ENCODE data around the gene PALD1.

PALD1 gene

DNA sequence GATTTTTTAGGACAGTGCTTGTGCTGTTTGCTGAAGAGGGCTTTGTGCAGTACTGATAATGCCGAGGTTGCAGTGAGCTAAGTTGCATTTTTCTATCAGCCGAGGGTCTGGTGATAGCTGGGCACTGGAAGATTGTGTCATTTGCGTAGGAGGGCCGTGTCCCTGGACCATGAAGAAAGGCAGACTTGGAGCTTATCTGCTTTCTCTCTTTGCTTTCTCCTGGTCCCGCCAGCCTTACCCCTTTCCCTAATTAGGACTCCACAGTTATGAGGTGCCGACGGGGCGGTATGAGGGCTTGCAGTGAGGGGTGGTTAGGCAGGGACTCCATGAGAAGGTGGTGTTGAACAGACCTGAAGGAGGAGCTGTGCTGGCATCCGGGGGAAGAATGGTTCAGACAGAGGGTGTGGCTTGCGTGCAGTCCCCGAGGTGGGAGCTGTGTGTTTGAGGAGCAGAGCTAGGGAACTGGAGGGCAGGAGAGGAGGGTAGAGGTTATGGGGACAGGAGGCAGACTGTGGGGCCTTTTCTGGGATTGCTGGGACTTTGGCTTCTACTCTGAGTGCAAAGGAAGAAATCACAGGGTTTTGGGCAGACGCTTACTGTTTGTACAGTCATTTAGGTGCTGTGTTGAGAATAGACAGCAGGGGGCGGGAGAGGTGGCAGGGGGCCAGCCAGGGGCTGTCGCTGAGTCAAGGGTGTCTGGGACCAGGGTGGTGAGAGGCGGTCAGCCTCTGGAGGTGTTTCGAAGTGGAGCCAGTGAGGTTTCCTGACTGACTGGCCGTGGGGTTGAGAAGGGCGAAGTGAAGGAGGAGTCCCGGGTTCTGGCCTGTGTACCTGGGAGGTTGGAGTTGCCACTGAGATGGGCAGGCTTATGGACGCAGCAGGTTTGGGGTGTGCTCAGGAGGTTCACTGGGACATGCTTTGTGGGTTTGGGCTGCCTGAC, 80.6 kb downstream of the PALD1 start:
- DNase-seq, result no peak

- DNase-seq, result no peak
Measured at GRCh38 chr10:70559861-70560260, 81.3 kb downstream of the PALD1 start.

- no peak for DNase-seq
Measured at GRCh38 chr10:70560511-70560941, 82.0 kb downstream of the PALD1 start.

GRCh38 chr10:70561070-70561469, 82.5 kb downstream of the PALD1 start:
- no peak for DNase-seq

DNA sequence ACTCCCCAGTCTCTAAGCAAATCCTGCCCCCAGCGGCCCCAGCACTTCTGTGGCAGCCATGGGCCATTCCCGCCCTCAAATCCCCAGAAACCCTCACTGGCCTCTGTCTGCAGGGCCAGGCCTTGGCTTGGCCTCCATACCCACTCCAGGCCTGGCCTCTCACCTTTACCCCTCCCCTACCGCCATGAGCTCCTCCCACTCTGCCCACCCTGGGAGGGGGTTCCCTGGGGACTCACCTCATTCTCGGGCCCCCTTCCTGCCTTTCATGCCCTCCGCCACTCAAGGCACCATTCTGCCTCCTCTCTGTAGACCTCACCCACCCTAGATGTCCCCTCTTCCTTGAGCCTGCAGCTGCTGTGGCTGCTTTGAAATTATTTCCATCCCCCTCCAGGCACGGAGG, 83.0 kb downstream of the PALD1 start:
- DNase-seq, result no peak

- no peak for DNase-seq
Measured at GRCh38 chr10:70562036-70562755, 83.6 kb downstream of the PALD1 start.

DNA sequence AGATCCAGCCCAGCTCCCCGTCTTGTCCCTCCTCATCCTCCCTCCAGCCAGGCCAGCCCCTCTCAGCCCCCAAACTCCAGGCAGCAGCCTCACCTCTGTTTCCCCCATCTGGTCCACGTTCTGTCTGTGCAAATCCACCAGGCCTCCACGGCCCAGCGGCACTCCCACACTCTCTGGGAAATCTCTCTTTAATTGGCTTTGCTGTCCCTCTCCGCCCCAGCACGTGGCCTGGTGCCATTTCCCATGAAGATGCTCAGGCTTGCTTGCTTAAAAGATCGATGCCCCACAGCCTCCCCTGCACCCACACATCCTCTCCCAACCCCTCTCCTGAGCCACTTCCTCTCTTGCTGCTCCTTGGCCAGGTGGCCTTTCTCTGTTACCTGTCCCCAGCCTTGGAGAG, 84.7 kb downstream of the PALD1 start:
- no peak for DNase-seq

DNA sequence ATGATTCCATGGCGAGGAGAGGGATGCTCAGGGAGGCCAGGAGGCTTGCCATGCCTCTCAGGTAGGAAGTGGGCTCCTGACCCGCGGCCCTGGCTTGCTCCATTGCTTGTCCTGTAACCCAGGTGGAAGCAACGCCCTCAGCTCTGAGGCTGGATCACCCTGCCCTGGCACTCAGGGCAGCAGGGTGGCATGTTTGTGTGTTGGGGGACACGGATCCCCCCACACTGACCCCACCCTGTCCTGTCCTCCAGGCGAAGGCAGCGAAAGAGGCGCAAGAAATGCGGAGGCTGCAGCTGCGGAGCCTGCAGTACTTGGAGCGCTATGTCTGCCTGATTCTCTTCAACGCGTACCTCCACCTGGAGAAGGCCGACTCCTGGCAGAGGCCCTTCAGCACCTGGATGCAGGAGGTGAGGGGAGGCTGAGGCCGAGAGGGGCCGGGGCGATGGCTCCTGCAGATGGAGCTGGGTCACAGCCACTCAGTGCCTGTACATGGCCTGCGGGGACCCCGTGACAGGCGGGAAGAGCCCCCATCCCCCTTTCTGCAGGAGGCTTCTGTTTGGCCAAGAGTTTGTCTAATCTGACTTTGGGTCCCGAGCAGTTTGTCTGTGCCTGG, 85.7 kb downstream of the PALD1 start:
- DNase-seq, result no peak

DNA sequence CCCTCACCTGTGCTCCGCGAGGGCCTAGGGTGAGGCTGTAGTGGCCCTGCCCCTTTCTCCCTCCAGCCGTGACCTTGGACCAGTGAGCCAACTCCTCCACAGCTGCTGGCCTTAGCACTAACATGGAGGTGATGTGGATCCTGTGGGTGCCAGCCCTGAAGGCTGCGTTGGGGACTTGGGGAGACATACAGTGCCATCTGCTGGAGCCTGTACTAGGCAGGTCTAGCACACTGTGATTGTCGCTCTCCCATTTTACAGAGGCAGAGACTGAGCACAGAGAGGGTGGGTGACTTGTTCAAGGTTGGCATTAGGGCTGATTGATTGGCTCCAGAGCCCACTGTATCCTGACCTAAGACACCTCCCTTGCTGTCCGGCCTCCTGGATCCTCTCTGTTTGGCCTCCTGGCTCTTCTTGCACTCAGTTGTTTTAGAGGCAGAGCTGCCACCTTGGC, 86.4 kb downstream of the PALD1 start:
- DNase-seq, result no peak

- no peak for DNase-seq
Measured at GRCh38 chr10:70565556-70566514, 87.3 kb downstream of the PALD1 start.

DNA sequence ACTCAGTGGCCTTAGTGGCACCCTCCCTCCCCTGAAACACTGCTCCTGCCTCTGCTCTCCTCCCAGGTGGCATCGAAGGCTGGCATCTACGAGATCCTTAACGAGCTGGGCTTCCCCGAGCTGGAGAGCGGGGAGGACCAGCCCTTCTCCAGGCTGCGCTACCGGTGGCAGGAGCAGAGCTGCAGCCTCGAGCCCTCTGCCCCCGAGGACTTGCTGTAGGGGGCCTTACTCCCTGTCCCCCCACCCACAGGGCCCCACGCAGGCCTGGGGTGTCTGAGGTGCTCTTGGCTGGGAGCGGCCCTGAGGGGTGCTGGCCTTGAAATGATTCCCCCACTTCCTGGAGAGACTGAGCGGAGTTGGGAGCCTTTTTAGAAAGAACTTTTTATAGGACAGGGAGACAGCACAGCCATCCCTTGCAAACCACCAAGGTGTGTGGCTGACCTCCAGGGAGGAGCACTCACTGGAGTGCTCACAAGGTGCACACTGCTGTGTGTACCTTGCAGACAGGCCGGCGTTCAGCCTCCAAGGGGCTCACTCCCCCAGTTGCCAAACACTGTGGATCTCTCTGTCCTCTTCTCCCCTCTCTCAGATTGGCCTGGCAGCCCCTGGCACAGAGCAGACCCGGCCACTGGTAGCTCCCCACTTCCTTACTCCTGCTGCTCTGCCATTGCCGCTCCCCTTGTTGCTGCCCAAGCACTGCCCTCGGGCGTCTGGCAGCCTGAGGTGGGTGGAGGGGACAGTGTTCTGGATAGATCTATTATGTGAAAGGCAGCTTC, 88.1 kb downstream of the PALD1 start:
- no peak for DNase-seq

- no peak for DNase-seq
Measured at GRCh38 chr10:70567603-70568002, 89.0 kb downstream of the PALD1 start.

GRCh38 chr10:70568113-70568512, 89.5 kb downstream of the PALD1 start:
- no peak for DNase-seq

GRCh38 chr10:70568781-70569495, 90.4 kb downstream of the PALD1 start:
- no peak for DNase-seq

- no peak for DNase-seq
Measured at GRCh38 chr10:70571236-70571635, 92.7 kb downstream of the PALD1 start.

GRCh38 chr10:70571636-70572439, 93.3 kb downstream of the PALD1 start:
- no peak for DNase-seq

GRCh38 chr10:70573599-70574506, 95.3 kb downstream of the PALD1 start:
- DNase-seq, result no peak

DNA sequence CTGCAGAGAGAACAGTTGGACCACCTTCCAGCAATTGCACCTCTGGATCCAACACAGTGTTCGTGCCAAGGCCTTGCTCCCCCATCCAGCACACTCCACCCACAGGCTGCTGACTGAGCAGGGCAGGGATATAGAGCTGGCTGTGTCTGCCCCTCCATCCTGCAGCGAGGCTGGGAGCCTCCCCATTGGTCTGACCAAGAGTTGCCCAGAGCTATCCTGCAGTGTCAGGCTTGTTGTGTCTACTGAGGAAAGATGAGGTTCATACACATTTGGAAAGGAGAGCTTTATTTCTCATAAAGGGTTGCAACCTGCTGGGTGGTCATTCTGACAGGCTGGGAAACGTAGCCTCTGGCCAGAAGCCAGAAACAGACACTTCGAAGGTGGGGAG, 96.9 kb downstream of the PALD1 start:
- no peak for DNase-seq
